Fibroblast of lung (primary cell): Measurements from ENCODE around the gene CCDC171.

Experiments
- EZH2 ChIP-seq: IDR thresholded peaks from 2 replicates; pipeline ENCODE4 v1.5.1; 2012; ENCODE audit warnings: low read length, control low read depth, mild to moderate bottlenecking; ENCODE audit errors: missing control alignments
- TF ChIP-seq, protein P1 (sequence below), 2 donors: IDR thresholded peaks in 1 of 2; conservative IDR thresholded peaks in 1 of 2; 1 replicate in 1 of 2; 2 replicates in 1 of 2; pipeline ENCODE4 v1.5.1; 2011 to 2012; ENCODE audit warnings: low read length in 2 of 2, control low read depth in 1 of 2, inconsistent platforms in 1 of 2, low read depth in 1 of 2, mild to moderate bottlenecking in 1 of 2

GRCh38 chr9:15843931-15844330 is 291.1 kb downstream of the CCDC171 start:
- no peak for TF ChIP-seq EZH2
- TF ChIP-seq, protein P1, sequence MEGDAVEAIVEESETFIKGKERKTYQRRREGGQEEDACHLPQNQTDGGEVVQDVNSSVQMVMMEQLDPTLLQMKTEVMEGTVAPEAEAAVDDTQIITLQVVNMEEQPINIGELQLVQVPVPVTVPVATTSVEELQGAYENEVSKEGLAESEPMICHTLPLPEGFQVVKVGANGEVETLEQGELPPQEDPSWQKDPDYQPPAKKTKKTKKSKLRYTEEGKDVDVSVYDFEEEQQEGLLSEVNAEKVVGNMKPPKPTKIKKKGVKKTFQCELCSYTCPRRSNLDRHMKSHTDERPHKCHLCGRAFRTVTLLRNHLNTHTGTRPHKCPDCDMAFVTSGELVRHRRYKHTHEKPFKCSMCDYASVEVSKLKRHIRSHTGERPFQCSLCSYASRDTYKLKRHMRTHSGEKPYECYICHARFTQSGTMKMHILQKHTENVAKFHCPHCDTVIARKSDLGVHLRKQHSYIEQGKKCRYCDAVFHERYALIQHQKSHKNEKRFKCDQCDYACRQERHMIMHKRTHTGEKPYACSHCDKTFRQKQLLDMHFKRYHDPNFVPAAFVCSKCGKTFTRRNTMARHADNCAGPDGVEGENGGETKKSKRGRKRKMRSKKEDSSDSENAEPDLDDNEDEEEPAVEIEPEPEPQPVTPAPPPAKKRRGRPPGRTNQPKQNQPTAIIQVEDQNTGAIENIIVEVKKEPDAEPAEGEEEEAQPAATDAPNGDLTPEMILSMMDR (conservative IDR thresholded peaks at IDR 0.05 in 1 of 2, IDR thresholded peaks at IDR 0.05 in 1 of 2; ENCODE audit: low read depth in 1 of 2, low read length in 2 of 2): no peak
